Adrenal gland (tissue), 12 donors: ENCODE results near the gene PCSK6. TPM values are rescaled to one million over a fixed set of nuclear protein-coding genes. Genes with fewer than 3 reads are reported as not detected.

Experiments used
- DNase-seq, 7 donors: peaks; one replicate each; pipeline ENCODE4 v3.0.0-alpha.2; 2019 to 2020
- H3K27ac ChIP-seq, 5 donors: fragments of 200-600 bp; sonication (generic) in 4 of 5; 1 replicate in 3 of 5; 2 replicates in 2 of 5; pipeline versions ENCODE4 v1.5.1 to v1.8.0; 2016 to 2020; ENCODE audit warnings: mild to moderate bottlenecking in 1 of 5
- H3K27me3 ChIP-seq: fragments of 200-600 bp; 2 replicates; pipeline ENCODE4 v1.8.0; 2021
- H3K36me3 ChIP-seq, 2 donors: fragments of 200-600 bp; replicated peaks in 1 of 2; 1 replicate in 1 of 2; 2 replicates in 1 of 2; pipeline versions ENCODE4 v1.5.1 to v1.8.0; 2018 to 2022
- H3K4me1 ChIP-seq, 2 donors: fragments of 200-600 bp; replicated peaks in 1 of 2; 1 replicate in 1 of 2; 2 replicates in 1 of 2; pipeline versions ENCODE4 v1.5.1 to v1.8.0; 2018 to 2021
- H3K4me3 ChIP-seq, 4 donors: fragments of 200-600 bp; sonication (generic) in 3 of 4; one replicate each; pipeline ENCODE4 v1.5.1; 2016 to 2018
- H3K9me3 ChIP-seq, 3 donors: fragments of 200-600 bp; sonication (generic) in 1 of 3; replicated peaks in 1 of 3; 1 replicate in 2 of 3; 2 replicates in 1 of 3; pipeline versions ENCODE4 v1.5.1 to v1.8.0; 2016 to 2021
- CTCF ChIP-seq, 6 experiments: fragments of 450-650 bp in 4 of 6; fragments of 200-600 bp in 2 of 6; sonication (generic) in 1 of 6; IDR thresholded peaks; 1 replicate in 5 of 6; 2 replicates in 1 of 6; pipeline versions ENCODE4 v1.5.1 to v1.8.0; 2016 to 2021; ENCODE audit warnings: antibody characterized with exemption in 6 of 6, mild to moderate bottlenecking in 2 of 6, moderate library complexity in 1 of 6
- POLR2A ChIP-seq, 2 donors: fragments of 450-650 bp; IDR thresholded peaks; one replicate each; pipeline ENCODE4 v1.6.1; 2017; ENCODE audit warnings: antibody characterized with exemption in 2 of 2, mild to moderate bottlenecking in 2 of 2, moderate library complexity in 1 of 2
- WGBS, 4 donors: extraction: QIAGEN DNeasy Blood & Tissue Kit in 2 of 4; methylation state at CpG; one replicate each; pipeline versions ENCODE4 v1.1.5 to v1.1.7; 2013 to 2017; 5-methylcytosine and 5-hydroxymethylcytosine counted together
- intact Hi-C, 2 donors: fragments of 100-400 bp; cut with DNase I; formaldehyde crosslinking; loops; one replicate each; pipeline versions ENCODE4 v1.14.1 to v1.15.0; 2022 to 2023
- polyA plus RNA-seq, 3 donors: library from polyadenylated mRNA; stranded (reverse); fragments of 200-250 nt in 2 of 3; fragments of 350-450 nt in 1 of 3; fragmentation: Illumina TruSeq in 1 of 3; extraction: RNeasy Lipid Tissue Mini Kit (QIAGEN cat#74804) in 1 of 3; gene quantifications; one replicate each; pipeline ENCODE4 v1.2.3, GENCODE V29; 2013 to 2014
- total RNA-seq, 9 donors: library from RNA; depleted of rRNA in 4 of 9; stranded (reverse); fragments of >200 nt in 4 of 9; fragments of 120-200 nt in 1 of 9; fragmentation: NEBNext Ultra II Directional in 1 of 9; extraction: Animal tissue kit (Norgen Biotek cat#: 25700) in 1 of 9; gene quantifications; one replicate each; pipeline versions ENCODE4 v1.1.0 to v1.2.4, GENCODE V29; 2013 to 2023
- donor health status: healthy with polysubstance abuse.
- donor health status: Bipolar disorder and iron deficiency.
- donor health status: DM: yes; HTN: yes; CAD: no.
- donor health status: DM: no; HTN: no; CAD: no.
- donor health status: DM: no; HTN: no; CAD: no.
- donor health status: DM: yes; HTN: yes; CAD: no.

The PCSK6 gene
- total and polyA plus RNA-seq, 12 donors, result 0.88 to 53.0 (median 5.6) TPM

DNA sequence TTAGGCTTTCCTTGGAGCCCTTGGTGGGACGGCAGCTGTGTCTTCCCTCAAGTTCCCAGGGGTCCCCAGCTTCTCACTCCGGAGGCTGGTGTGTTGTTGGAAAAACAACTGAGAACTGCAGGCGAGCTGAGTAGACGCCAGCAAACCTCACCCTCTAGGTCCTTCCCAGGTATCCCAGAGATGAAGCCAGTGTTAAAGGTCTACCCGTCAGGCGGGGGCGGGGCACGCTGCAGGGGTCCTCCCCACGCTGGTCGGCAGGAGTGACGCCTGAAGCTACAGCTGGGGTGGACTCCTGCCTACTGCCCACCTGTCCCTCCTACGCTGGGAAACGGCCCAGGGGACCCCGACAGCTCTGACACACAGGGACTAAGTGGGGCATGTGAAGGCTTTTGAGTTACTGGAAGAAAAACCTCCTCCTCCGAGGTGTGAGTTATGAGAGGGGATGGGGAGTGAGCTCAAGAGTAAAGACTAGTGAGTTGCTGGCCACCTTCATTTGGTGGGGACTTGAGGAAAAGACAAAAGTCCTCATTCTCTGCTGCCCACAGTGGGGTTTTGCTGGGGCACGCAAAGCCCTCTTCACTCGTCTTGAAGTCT lies 162.3 kb downstream of the PCSK6 start:
- intact Hi-C loops, result no loop called here
- Histone ChIP-seq H3K36me3 (no peaks in the 10 kb centered on the region), H3K27me3 (no peaks in the 10 kb centered on the region), H3K9me3 (no peaks in the 10 kb centered on the region), H3K27ac (no peak overlapping the region), H3K4me3 (no peak overlapping the region), H3K4me1 (no peaks in the 10 kb centered on the region)
- no peak for TF ChIP-seq CTCF (IDR thresholded peaks at IDR 0.05)
- TF ChIP-seq POLR2A (IDR thresholded peaks at IDR 0.05), result no peak
- DNase-seq, result no peak
- WGBS, 4 donors, result 76 to 84% (median 79%) methylated on average over 10 to 17 of the region's 17 CpGs

DNA sequence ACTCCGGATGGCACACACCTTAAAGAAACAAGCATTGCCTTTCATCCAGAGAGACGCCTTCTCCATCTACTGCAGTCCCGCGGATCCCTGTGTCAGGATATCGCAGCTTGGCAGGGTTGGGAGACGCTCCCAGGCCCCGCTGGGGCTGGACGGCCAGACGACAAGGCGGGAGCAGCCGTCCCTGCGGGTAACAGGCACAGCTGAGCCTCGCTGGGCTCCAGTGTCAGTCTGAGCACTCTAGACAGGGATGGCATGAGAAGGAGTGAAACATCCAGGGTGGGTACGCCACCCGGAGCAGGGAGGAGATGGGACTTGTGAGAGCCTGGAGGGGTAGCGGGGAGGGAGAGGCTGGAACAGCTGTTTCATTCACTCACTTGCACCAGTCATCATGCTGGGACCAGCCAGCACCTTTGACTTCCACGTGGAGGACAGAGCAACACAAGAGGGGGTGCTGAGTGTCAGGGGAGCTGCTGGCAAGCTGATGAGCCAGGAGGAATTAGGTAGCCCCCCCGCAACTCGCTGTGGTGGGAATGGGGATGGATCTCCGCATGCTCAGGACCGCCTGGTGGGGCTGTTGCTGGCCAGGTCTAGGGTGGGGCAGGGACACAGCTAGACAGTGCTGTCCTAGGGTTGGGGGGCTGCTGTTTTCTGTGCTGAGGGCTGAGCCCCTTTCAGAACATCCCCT lies 162.9 kb downstream of the PCSK6 start:
- Histone ChIP-seq H3K9me3 (no peaks in the 10 kb centered on the region), H3K4me1 (no peaks in the 10 kb centered on the region), H3K27ac (no peak overlapping the region), H3K4me3 (no peak overlapping the region), H3K27me3 (no peaks in the 10 kb centered on the region), H3K36me3 (no peaks in the 10 kb centered on the region)
- intact Hi-C loops, result no loop called here
- WGBS, 4 donors, result 84 to 92% (median 87%) methylated on average over 16 to 21 of the region's 21 CpGs
- no peak for DNase-seq
- TF ChIP-seq CTCF (IDR thresholded peaks at IDR 0.05) (no peak), POLR2A (IDR thresholded peaks at IDR 0.05) (no peak)

DNA sequence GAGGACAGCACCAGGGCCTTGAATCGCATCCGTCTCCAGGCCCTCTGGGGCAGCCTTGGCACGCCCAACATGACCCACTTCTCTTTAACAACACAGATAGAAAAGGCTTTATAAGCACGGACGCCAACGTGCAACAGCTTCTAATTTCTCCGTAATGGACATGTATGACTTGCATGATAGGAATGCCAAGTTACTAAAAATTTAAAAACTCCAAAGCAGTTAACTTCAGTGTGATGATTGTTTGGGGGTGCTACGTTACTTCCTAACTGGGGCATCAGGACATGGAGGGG lies 163.5 kb downstream of the PCSK6 start:
- WGBS, 4 donors, result 87 to 92% (median 91%) methylated on average over 8 of the region's 8 CpGs

More for the DNA sequence above, 163.5 kb downstream of the PCSK6 start:
- no peaks in the 10 kb centered on the region for H3K9me3 ChIP-seq
- DNase-seq, result no peak
- no peaks in the 10 kb centered on the region for H3K4me1 ChIP-seq
- no peak for TF ChIP-seq CTCF (IDR thresholded peaks at IDR 0.05)
- TF ChIP-seq POLR2A (IDR thresholded peaks at IDR 0.05), result no peak
- intact Hi-C loops, result no loop called here
- H3K36me3 ChIP-seq, result no peaks in the 10 kb centered on the region
- no peak overlapping the region for H3K4me3 ChIP-seq
- no peak overlapping the region for H3K27ac ChIP-seq
- no peaks in the 10 kb centered on the region for H3K27me3 ChIP-seq
